HTERT RPE-1 (cell line): Measurements from ENCODE around the gene NGEF.

Experiments used
- in situ Hi-C: fragments of 300-500 bp; cut with MboI; formaldehyde crosslinking; loops from 4 replicates; pipeline ENCODE4 v1.14.3; 2020; ENCODE audit warnings: low sequenced_read_pairs

Gene NGEF

GRCh38 chr2:233044974-233045605 lies 32.0 kb upstream of the NGEF start:
- in situ Hi-C loops = no loop called here

- in situ Hi-C loops = no loop called here
These were observed 29.5 kb upstream of the NGEF start for GRCh38 chr2:233042549-233042948.

GRCh38 chr2:233041722-233042323 lies 28.8 kb upstream of the NGEF start:
- in situ Hi-C loops = no loop called here

GRCh38 chr2:233040571-233040970 lies 27.5 kb upstream of the NGEF start:
- in situ Hi-C loops = no loop called here

- in situ Hi-C loops = no loop called here
These were observed 26.9 kb upstream of the NGEF start for GRCh38 chr2:233039846-233040530.

GRCh38 chr2:233039212-233039845 lies 26.3 kb upstream of the NGEF start:
- in situ Hi-C loops = no loop called here

GRCh38 chr2:233037078-233037477 lies 24.0 kb upstream of the NGEF start:
- in situ Hi-C loops = no loop called here

GRCh38 chr2:233036162-233036838 lies 23.2 kb upstream of the NGEF start:
- in situ Hi-C loops = no loop called here

- in situ Hi-C loops = no loop called here
These were observed 22.5 kb upstream of the NGEF start for GRCh38 chr2:233035426-233036161.

GRCh38 chr2:233034091-233034882 lies 21.2 kb upstream of the NGEF start:
- in situ Hi-C loops = no loop called here

GRCh38 chr2:233033672-233034071 lies 20.6 kb upstream of the NGEF start:
- in situ Hi-C loops = no loop called here

GRCh38 chr2:233032551-233033320 lies 19.7 kb upstream of the NGEF start, which contains the start of gene NEU2:
TSS of gene NEU2 (plus strand) at chr2:233032672. CDS start at chr2:233032672, 0 bp downstream.
- in situ Hi-C loops = no loop called here

GRCh38 chr2:233031556-233032500 lies 18.8 kb upstream of the NGEF start:
- in situ Hi-C loops = no loop called here

- in situ Hi-C loops = no loop called here
These were observed 16.3 kb upstream of the NGEF start for GRCh38 chr2:233029321-233029720.

GRCh38 chr2:233026198-233026813 lies 13.2 kb upstream of the NGEF start:
- in situ Hi-C loops = no loop called here

GRCh38 chr2:233025706-233026105 lies 12.7 kb upstream of the NGEF start:
- in situ Hi-C loops = no loop called here

GRCh38 chr2:233023761-233024410 lies 10.8 kb upstream of the NGEF start:
- in situ Hi-C loops = no loop called here
